ENCODE measurements around the gene SFMBT2. TPM values are rescaled to one million over a fixed set of nuclear protein-coding genes. Genes with fewer than 3 reads are reported as not detected.

The SFMBT2 gene
- total and polyA plus RNA-seq, 10 of the 15 experiments (the other 5 are each of a cell fraction or from before 2014, with no cell fraction given) = 2.8 to 29.6 (median 15.1) TPM

DNA sequence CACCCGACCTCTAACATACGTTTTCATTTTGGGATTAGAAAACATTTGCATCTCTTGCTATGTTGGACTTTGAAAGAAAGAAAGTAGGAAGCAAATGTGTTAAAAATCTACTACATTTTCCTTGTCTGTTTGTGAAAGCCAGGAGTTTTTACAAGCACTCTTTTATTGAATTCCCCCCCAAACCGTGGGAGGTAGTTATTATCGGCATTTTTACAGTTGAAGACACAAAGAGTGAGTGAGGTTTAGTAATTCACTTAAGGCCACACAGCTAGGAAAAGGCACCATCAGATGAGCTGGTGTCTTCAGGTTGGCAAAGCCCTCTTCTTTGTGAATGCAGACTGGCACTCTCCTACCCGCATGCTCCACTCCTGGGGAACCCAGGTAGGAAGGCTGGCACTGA is 23.5 kb upstream of the SFMBT2 start (continued):
- TF ChIP-seq, protein P1, sequence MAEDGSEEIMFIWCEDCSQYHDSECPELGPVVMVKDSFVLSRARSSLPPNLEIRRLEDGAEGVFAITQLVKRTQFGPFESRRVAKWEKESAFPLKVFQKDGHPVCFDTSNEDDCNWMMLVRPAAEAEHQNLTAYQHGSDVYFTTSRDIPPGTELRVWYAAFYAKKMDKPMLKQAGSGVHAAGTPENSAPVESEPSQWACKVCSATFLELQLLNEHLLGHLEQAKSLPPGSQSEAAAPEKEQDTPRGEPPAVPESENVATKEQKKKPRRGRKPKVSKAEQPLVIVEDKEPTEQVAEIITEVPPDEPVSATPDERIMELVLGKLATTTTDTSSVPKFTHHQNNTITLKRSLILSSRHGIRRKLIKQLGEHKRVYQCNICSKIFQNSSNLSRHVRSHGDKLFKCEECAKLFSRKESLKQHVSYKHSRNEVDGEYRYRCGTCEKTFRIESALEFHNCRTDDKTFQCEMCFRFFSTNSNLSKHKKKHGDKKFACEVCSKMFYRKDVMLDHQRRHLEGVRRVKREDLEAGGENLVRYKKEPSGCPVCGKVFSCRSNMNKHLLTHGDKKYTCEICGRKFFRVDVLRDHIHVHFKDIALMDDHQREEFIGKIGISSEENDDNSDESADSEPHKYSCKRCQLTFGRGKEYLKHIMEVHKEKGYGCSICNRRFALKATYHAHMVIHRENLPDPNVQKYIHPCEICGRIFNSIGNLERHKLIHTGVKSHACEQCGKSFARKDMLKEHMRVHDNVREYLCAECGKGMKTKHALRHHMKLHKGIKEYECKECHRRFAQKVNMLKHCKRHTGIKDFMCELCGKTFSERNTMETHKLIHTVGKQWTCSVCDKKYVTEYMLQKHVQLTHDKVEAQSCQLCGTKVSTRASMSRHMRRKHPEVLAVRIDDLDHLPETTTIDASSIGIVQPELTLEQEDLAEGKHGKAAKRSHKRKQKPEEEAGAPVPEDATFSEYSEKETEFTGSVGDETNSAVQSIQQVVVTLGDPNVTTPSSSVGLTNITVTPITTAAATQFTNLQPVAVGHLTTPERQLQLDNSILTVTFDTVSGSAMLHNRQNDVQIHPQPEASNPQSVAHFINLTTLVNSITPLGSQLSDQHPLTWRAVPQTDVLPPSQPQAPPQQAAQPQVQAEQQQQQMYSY (CRISPR knock-in tag; IDR thresholded peaks at IDR 0.05) = no peak
- no peak for TF ChIP-seq CREM (IDR thresholded peaks at IDR 0.05; ENCODE audit: low read depth)

DNA sequence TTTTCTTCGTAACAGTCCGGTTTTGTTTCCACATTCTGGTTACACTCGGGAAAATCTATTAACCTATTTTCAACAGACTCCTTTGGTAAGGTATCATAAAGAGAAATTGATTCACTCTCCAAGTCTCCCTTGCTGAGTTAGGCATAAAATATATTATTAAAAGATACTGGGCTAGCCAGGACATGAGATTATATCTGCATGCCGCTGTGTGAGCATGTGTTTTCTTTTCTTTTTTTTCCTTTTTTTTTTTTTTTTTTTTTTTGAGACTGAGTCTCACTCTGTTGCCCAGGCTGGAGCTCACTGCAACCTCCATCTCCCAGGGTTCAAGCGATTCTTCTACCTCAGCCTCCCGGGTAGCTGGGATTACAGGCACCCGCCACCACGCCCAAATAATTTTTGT is 23.0 kb upstream of the SFMBT2 start:
- 93% methylated on average over 8 of the region's 8 CpGs for WGBS (ENCODE audit: insufficient coverage, insufficient replicate concordance, low lambda C conversion rate, missing lambda C conversion rate)
- ChIA-PET SMC1A (ENCODE audit: uncharacterized antibody, unreplicated experiment) (interaction anchor here (1.9 kb wide), 1 partner anchor 53 kb away, joined by 4 read pairs; no protein-coding TSS in a partner anchor), CTCF (no interaction called here), RAD21 (ENCODE audit: unreplicated experiment) (interaction anchor here (1.1 kb wide), 1 partner anchor 23 kb away, joined by 4 read pairs; the partner anchor contains the start of gene SFMBT2), POLR2A (no interaction called here)
- Histone ChIP-seq H3K27ac (ENCODE audit: control insufficient read depth, insufficient read depth) (no peak overlapping the region), H2AFZ (ENCODE audit: control insufficient read depth, low read depth, low read length) (no peak overlapping the region), H3K27me3 (replicated peaks in 1 of 2; ENCODE audit: control insufficient read depth in 2 of 2, insufficient read depth in 2 of 2, low read length in 1 of 2) (no peaks in the 10 kb centered on the region), H3K36me3 (ENCODE audit: control insufficient read depth in 2 of 2, insufficient read depth in 2 of 2, low read length in 1 of 2) (no peaks in the 10 kb centered on the region), H3K9ac (ENCODE audit: control insufficient read depth, insufficient read depth, low read length) (no peak overlapping the region), H3K4me2 (ENCODE audit: control insufficient read depth, insufficient read depth) (no peak overlapping the region), H4K20me1 (ENCODE audit: control insufficient read depth, insufficient read depth) (no peaks in the 10 kb centered on the region), H3K4me3 (no peak overlapping the region), H3K4me1 (ENCODE audit: control insufficient read depth, insufficient read depth, low read length) (peaks cover 21% of the 10 kb centered on the region), H3K9me3 (replicated peaks; ENCODE audit: control insufficient read depth, insufficient read depth, low read length) (no peaks in the 10 kb centered on the region), H3K79me2 (ENCODE audit: control insufficient read depth, insufficient read depth, low read length) (no peaks in the 10 kb centered on the region)
- TF ChIP-seq, protein P2, sequence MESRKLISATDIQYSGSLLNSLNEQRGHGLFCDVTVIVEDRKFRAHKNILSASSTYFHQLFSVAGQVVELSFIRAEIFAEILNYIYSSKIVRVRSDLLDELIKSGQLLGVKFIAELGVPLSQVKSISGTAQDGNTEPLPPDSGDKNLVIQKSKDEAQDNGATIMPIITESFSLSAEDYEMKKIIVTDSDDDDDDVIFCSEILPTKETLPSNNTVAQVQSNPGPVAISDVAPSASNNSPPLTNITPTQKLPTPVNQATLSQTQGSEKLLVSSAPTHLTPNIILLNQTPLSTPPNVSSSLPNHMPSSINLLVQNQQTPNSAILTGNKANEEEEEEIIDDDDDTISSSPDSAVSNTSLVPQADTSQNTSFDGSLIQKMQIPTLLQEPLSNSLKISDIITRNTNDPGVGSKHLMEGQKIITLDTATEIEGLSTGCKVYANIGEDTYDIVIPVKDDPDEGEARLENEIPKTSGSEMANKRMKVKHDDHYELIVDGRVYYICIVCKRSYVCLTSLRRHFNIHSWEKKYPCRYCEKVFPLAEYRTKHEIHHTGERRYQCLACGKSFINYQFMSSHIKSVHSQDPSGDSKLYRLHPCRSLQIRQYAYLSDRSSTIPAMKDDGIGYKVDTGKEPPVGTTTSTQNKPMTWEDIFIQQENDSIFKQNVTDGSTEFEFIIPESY (IDR thresholded peaks at IDR 0.05) = no peak
- TF ChIP-seq TAF1 (IDR thresholded peaks at IDR 0.05; ENCODE audit: borderline replicate concordance, low read depth, low read length) = no peak
- DNase-seq (ENCODE audit: low read depth, low spot score) = no peak
- BruUV-seq (replicated peaks) = no TSS peak
- intact Hi-C loops (cut with micrococcal nuclease; ENCODE audit: unreplicated experiment) = no loop called here
- no peak for FAIRE-seq
- no peak for ATAC-seq
- in situ Hi-C loops (cut with MboI) = no loop called here
